ENCODE measurements around the gene ATP13A3.

The ATP13A3 gene

GRCh38 chr3:194396539-194396858 is 90.3 kb downstream of the ATP13A3 start:
- DNase-seq (ENCODE audit: low read depth in 2 of 3, low spot score in 1 of 3) = no peak

GRCh38 chr3:194395778-194396538 is 90.8 kb downstream of the ATP13A3 start:
- peak in 2 of 3 donors; percentile 37 to 40 for DNase-seq (ENCODE audit: low read depth in 2 of 3, low spot score in 1 of 3)

DNA sequence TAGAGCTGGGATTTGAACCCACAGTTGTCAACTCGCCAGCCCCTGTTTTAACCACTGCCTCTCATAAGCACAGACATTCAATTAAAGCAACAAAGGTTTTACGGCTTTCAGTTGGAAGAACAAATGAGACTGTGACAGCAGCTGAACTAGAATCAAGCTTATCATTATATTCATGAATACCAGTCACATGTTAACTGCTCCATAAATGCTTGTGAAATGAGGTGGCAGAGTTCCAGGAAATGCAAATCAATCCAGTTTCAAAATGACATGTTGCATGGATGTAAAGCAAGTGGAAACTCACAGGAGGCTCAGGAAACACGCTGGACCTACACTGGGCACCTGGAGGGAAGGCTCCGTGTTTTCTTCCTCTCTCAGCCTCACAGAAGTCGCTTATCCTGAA is 91.6 kb downstream of the ATP13A3 start:
- no peak for DNase-seq (ENCODE audit: low read depth in 2 of 3, low spot score in 1 of 3)

DNA sequence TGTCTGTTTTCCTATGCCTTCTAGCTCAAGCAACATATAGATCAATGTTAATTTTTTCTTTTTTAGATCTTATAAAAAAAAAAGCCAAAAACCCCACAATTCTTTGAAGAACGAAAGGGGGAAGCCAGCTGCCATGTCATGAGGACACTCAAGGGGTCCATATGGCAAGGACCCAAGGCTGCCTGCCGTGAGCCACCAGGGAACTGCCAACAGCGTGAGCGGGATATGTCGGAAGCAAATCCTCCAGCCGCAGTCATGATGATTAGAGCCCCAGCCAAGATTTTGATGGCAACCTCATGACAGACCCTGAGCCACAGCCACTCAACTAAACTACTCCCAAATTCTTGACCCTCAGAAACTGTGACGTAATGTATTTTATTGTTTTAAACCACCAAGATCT is 94.2 kb downstream of the ATP13A3 start:
- no peak for DNase-seq (ENCODE audit: low read depth in 2 of 3, low spot score in 1 of 3)

DNA sequence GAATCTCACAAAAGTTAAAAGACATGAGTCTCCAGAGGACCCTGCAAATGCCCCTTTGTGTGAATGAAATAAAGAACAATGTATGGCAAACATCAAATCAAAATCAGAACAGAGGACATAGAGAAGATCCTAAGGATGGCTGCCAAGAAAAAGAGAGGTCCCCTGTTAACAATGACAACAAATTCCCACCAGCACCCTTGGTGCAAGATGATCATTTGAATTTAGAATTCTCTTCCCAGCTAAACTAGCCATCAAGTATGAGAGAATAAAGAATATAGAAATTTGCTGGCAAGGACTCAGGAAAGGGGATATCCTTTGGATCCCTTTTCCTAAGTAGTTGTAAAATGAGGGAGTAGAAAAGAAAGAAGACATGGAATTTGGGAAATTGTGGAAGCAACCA is 96.0 kb downstream of the ATP13A3 start:
- no peak for DNase-seq (ENCODE audit: low read depth in 2 of 3, low spot score in 1 of 3)

DNA sequence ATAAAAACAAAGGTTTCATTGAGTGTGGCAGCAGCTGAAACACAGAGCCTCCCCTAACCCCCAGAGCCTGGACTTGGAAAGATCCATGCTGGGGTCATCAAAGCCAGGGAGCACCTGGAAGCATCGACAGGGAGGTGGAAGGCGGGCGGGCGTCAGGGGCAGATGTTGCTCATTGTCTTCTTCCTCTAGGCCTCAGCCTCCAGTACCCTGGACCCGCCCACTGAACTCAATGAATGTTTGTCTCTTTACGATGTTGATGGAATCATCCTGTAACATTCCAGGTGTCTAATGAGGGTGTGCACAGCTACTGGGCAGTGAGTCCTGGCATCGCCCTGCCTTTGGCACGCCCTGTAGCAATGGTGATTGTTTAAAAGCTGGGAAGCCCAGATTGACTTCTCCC is 97.5 kb downstream of the ATP13A3 start:
- DNase-seq (ENCODE audit: low read depth in 2 of 3, low spot score in 1 of 3) = no peak

DNA sequence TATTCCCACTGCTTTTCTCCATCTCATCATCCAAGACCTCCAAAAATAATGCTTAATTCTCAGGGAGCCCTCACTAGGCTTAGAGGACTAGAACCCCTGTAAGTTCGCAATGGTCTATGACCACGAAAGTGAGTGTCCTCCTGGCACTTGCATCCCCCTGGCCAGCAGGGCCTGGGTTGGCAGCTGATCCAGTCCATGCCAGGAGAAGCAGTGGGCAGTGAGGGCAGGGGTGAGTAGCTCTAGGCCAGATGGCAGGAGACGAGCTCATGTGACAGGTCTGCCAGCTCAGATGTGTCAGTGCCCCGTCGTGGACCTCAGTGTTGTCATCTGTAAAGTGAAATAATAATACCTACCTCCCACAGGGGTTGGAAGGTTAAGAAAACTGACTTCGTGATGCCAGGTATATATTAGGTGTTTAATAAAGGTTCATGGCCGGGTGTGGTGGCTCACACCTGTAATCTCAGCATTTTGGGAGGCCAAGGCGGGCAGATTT is 98.8 kb downstream of the ATP13A3 start:
- no peak for DNase-seq (ENCODE audit: low read depth in 2 of 3, low spot score in 1 of 3)

DNA sequence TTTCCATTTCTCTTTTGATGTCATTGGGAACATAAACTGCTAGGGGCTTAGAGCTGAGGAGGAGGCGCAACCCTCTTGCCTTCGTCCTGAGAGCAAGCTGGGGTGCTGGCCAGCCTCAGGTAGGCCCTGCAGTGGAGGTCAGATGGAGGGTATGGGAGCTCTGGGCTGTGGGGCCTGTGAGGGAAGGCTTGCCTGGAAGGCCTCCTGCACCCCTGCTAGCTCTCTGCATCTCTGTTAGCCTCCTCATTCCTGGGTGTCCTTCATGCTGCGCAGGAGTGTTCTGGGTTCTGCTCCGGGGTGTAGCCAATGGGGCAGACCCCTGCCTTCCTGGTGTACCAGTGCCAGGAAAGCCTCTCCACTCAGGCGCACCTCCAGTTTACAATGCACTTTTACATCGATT is 99.5 kb downstream of the ATP13A3 start:
- no peak for DNase-seq (ENCODE audit: low read depth in 2 of 3, low spot score in 1 of 3)

DNA sequence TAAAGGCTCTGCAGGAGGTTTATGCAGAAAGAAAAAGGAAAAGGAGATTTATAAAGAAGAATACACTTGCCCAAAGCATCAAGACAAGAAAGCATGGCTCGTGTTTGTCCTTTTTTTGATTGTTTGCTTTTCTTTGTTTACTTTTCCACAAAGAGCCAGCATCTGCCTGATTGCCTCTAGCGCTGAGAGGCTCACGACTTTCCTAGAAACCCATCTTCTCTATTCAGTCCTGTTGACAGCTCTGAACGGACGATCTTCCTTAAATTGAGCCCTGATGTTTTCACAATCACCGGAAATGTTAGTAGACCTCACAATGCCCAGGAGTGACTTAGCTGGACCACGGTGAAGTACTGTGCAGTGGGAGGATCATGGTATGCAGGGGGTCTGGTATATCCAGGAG is 100.2 kb downstream of the ATP13A3 start:
- DNase-seq (ENCODE audit: low read depth in 2 of 3, low spot score in 1 of 3) = no peak

DNA sequence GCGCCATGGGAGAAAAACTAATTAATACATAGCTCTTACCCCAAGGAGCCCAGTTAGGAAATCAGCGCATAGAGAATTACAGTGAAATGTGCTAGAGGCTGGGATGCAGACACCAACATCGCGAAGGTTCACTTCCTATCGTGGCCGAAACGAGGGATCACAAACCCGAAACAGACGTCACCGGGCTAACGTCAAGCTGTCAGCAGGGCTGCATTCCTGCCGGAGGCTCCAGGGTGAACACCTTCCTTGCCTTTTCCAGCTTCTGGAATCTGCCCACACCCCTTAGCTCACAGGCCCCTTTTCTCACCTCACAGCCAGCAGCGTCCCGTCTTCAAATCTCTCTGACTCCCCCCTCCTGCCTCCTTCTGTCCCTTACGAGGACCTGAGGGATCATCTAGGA is 100.7 kb downstream of the ATP13A3 start:
- DNase-seq (ENCODE audit: low read depth in 2 of 3, low spot score in 1 of 3) = no peak

GRCh38 chr3:194384569-194385001 is 102.2 kb downstream of the ATP13A3 start:
- no peak for DNase-seq (ENCODE audit: low read depth in 2 of 3, low spot score in 1 of 3)

- no peak for DNase-seq (ENCODE audit: low read depth in 2 of 3, low spot score in 1 of 3)
Measured at GRCh38 chr3:194384156-194384555, 102.6 kb downstream of the ATP13A3 start.

DNA sequence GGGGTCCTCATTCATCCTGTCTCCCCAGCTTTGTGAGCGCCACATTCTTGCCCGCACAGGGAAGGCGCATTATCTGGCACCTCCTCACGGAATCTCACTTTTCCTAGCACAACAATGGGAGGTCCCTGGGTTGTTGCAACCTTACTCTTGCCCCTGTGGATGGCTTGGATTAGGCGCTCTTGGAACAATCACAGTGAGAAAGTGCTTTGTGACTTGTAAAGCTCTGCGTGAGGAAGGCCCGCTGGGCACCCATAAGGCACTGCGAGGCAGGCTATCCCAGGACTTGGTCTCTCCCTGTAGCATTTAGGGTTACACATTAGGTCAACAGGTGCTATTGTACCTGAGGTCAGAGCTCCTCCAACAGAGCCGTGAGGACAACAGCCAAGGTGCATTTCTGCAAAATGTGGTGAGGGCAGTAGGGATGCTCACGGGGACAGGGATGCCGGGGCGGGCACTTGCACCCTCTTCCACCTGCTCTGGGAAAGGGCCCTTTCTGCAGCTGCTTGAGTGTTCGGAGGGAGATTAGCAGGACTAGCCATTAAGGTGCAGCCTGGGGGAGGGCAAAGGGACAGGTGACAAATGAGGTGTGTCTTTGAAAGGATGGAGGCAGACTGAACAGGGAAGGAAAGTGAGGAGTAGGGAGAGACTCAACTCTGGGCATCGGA is 103.4 kb downstream of the ATP13A3 start:
- no peak for DNase-seq (ENCODE audit: low read depth in 2 of 3, low spot score in 1 of 3)

DNA sequence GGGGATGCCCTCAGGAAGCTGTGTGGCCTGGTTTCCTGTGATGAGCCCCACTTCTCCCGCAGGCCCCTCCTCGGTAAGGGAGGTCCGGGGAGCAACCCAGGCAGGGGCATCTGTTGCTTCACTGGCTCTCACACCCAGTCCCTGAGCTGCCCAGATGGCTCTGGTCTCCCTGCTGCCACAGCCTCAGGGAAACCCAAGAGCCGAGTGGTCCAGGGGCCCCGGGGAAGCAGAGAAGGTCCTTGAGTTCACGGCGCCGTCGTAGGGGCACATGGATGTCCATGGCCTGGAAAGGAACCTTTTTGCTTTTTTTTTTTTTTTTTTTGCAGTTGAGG is 103.9 kb downstream of the ATP13A3 start:
- DNase-seq (ENCODE audit: low read depth in 2 of 3, low spot score in 1 of 3) = no peak

DNA sequence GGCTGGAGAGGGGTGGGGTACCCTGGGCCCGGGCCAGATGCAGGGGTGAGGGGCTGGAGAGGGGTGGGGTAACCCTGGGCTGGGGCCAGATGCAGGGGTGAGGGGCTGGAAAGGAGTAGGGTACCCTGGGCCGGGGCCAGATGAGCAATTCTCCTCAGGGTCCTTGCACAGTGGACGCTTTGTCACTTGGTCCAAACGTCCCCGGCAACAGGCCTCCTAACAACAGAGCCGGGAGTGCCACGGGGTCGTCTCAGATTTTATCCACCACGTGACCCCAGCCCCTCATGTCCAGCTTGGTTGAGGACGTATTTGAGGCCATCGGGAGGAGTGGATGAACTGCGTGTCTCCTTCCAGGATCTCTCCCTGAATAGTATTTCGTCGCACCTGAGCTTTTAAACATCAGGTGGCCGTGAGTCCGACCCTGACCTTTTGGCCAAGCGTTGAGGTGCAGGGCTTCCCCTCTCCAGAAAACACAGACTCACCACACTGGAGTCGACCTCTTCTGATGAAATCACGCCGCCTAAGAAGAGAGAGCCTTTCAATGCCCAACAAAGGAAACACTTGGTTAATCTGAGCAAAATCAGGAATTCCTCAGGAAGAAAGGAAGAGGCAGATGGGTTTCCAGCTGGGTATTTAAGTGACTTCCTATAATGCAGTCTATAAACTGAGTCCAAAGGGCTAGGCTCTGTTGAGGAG is 104.5 kb downstream of the ATP13A3 start:
- DNase-seq (ENCODE audit: low read depth in 2 of 3, low spot score in 1 of 3) = no peak

GRCh38 chr3:194381460-194381875 is 105.3 kb downstream of the ATP13A3 start:
- no peak for DNase-seq (ENCODE audit: low read depth in 2 of 3, low spot score in 1 of 3)

GRCh38 chr3:194380326-194380725 is 106.5 kb downstream of the ATP13A3 start:
- no peak for DNase-seq (ENCODE audit: low read depth in 2 of 3, low spot score in 1 of 3)

DNA sequence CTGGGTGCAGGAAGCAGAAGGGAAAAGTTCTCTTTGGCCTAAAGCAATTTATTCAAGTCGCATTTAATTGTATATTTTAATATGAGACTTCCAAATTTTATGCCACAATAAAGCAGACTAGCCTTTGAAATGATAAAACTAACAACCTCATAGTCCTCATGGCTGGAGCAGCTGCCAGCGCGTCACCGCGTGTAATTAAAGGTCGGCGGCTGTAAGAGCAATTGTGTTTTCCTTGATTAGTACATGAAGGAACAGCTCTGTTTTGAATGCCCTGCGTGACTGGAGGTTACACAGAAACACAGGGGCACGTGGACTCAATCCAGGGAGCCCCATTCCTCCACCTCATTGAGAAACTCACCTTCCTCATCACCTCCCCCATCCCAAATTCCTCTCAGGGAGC is 107.2 kb downstream of the ATP13A3 start:
- no peak for DNase-seq (ENCODE audit: low read depth in 2 of 3, low spot score in 1 of 3)

DNA sequence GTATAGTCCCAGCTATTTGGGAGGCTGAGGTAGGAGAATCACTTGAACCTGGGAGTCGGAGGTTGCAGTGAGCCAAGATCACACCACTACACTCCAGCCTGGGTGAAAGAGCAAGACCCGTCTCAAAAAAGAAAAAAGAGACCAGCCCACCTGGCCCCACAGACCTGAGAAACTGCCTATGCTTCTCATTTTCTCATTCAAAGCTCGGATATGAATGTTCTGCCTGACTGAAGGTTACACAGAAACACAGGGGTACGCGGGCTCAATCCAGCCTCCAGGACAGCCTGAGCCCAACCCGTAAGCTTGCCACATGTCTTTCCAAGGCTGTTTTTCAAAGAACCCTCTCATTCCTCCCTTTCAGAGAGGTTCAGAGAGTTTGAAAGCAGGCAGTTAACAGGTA is 107.6 kb downstream of the ATP13A3 start:
- DNase-seq (ENCODE audit: low read depth in 2 of 3, low spot score in 1 of 3) = no peak

DNA sequence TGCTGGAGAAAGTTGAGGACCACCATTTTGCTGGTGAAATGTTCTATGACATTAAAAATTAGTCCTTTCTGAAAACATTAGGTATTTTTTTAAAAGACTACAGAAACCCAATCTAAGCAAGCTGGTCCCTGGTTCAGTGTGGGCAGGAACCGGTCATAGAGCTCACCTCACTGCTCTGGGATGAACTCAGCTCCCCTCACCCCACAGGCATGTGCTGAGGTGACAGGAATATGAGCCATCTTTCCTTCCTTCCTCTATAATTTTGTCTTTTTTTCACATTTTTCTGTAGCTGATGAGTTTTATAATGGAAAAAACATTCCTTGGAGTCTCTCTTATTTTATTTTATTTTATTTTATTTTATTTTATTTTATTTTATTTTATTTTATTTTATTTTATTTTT is 109.1 kb downstream of the ATP13A3 start:
- DNase-seq (ENCODE audit: low read depth in 2 of 3, low spot score in 1 of 3) = no peak

DNA sequence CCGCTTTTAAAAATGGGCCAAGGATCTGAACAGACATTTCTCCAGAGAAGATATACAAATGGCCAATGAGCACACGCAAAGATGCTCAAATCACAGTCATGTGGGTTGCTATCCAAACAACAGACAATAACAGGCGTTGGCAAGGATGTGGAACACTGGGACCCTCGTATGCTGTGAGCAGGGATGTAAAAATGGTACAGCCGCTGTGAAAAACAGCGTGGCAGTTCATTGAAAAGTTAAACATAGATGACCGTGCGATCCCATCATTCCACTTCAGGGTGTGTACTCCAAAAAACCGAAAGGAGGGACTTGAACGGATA is 110.6 kb downstream of the ATP13A3 start:
- no peak for DNase-seq (ENCODE audit: low read depth in 2 of 3, low spot score in 1 of 3)

DNA sequence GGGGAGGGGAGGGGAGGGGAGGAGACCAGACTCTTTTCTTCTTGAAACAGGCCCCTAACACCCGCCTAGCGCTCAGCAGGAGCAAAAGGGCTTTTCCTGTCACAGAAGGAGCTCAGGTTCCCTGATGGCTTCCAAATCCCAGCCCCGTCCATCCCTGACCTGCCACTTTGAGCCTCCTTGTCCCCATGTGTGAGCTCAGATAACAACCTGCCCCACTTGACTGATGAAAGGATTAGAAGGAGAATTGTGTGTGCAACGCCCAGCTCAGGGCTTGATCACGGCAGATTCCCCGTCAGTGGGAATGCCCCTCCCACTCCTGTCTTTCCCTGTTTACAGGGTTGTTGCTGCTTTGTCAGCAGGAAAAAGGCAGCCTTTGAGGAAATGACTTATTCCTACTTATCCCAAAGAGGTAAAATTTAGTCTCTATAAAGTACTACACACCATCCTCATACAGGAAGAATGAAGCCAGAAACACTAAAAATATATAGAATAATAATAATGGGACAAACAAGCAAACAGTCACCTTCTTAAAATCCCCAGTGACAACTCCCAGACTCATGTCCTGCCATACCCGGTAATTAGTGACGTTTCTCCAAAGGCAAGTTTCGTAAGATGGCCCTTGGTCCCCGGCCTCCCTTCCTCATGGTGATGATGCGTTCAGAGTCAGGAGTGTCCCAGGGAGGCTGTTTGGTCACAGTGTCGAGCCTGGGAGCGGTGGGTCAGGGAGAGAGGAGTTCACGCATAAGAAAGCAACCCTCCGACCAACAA is 111.1 kb downstream of the ATP13A3 start:
- no peak for DNase-seq (ENCODE audit: low read depth in 2 of 3, low spot score in 1 of 3)
